Measurements from ENCODE around the gene NRXN3.

DNA sequence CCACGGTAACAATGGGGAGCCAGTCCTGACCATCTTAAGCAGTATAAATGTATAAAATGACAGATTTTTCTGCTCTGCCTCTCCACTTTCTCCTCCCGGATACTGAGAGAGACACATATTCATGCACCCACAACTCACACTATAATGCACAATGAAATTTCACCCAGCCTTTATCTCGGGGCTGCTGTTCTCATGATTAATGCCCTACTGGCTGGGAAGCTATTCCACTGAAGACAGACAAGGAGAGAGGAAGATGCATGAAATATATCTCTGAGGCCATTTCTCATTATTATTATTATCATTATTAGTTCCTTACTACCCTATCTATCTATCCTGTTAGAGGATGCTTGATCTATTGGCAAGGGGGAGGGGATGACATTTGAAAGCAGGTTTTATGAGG, 1539.4 kb downstream of the NRXN3 start:
- TF ChIP-seq, protein P1, sequence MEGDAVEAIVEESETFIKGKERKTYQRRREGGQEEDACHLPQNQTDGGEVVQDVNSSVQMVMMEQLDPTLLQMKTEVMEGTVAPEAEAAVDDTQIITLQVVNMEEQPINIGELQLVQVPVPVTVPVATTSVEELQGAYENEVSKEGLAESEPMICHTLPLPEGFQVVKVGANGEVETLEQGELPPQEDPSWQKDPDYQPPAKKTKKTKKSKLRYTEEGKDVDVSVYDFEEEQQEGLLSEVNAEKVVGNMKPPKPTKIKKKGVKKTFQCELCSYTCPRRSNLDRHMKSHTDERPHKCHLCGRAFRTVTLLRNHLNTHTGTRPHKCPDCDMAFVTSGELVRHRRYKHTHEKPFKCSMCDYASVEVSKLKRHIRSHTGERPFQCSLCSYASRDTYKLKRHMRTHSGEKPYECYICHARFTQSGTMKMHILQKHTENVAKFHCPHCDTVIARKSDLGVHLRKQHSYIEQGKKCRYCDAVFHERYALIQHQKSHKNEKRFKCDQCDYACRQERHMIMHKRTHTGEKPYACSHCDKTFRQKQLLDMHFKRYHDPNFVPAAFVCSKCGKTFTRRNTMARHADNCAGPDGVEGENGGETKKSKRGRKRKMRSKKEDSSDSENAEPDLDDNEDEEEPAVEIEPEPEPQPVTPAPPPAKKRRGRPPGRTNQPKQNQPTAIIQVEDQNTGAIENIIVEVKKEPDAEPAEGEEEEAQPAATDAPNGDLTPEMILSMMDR (IDR thresholded peaks at IDR 0.05), result no peak
- TF ChIP-seq EP300 (IDR thresholded peaks at IDR 0.05; ENCODE audit: low read depth) (no peak), POLR2A (IDR thresholded peaks at IDR 0.05) (no peak), POLR2AphosphoS5 (IDR thresholded peaks at IDR 0.05) (no peak)
